HepG2 (cell line): ENCODE results near the gene OS9. TPM values are rescaled to one million over a fixed set of nuclear protein-coding genes. Genes with fewer than 3 reads are reported as not detected.
A peak's percentile ranks its signal among the peaks of the same experiment; 100 is the strongest.

Source experiments
- CHCHD3 ChIP-seq: sonication (generic); formaldehyde crosslinking; IDR thresholded peaks from 2 replicates; pipeline ENCODE4 v1.8.0; 2022; ENCODE audit warnings: mild to moderate bottlenecking, missing genetic modification reagents, moderate library complexity
- IKZF1 ChIP-seq: fragments of 450-650 bp; IDR thresholded peaks from 2 replicates; pipeline ENCODE4 v1.7.1; 2016
- KDM1A ChIP-seq: IDR thresholded peaks from 2 replicates; pipeline ENCODE4 v1.6.1; 2016; ENCODE audit warnings: missing compliant biosample characterization
- MEIS2 ChIP-seq: sonication (generic); formaldehyde crosslinking; IDR thresholded peaks from 2 replicates; pipeline ENCODE4 v1.9.0; 2021; ENCODE audit warnings: mild to moderate bottlenecking, missing genetic modification reagents
- NR2F6 ChIP-seq, 2 experiments: IDR thresholded peaks; 2 replicates each; pipeline ENCODE4 v1.6.1; 2016; ENCODE audit warnings: antibody characterized with exemption in 1 of 2, mild to moderate bottlenecking in 1 of 2
- SAP130 ChIP-seq: IDR thresholded peaks from 2 replicates; pipeline ENCODE4 v1.6.1; 2016; ENCODE audit warnings: low read depth
- SP140L ChIP-seq: sonication (generic); formaldehyde crosslinking; IDR thresholded peaks from 2 replicates; pipeline ENCODE4 v1.4.0; 2020; ENCODE audit warnings: missing genetic modification reagents, borderline replicate concordance
- SP5 ChIP-seq: IDR thresholded peaks from 2 replicates; pipeline ENCODE4 v1.6.1; 2016; ENCODE audit warnings: low read depth, borderline replicate concordance
- SSRP1 ChIP-seq: IDR thresholded peaks from 2 replicates; pipeline ENCODE4 v1.6.1; 2016; ENCODE audit warnings: control low read depth
- WIZ ChIP-seq: sonication (generic); formaldehyde crosslinking; IDR thresholded peaks from 2 replicates; pipeline ENCODE4 v1.5.1; 2020; ENCODE audit warnings: mild to moderate bottlenecking, missing genetic modification reagents
- ZNF552 ChIP-seq: sonication (generic); formaldehyde crosslinking; IDR thresholded peaks from 2 replicates; pipeline ENCODE4 v1.9.0; 2022; ENCODE audit warnings: missing genetic modification reagents, mild to moderate bottlenecking, borderline replicate concordance
- ZNF558 ChIP-seq: sonication (generic); formaldehyde crosslinking; IDR thresholded peaks from 2 replicates; pipeline ENCODE4 v1.9.0; 2022; ENCODE audit warnings: mild to moderate bottlenecking, missing genetic modification reagents, borderline replicate concordance
- ZNF703 ChIP-seq: sonication (generic); formaldehyde crosslinking; IDR thresholded peaks from 2 replicates; pipeline ENCODE4 v1.5.1; 2020; ENCODE audit warnings: missing genetic modification reagents, mild to moderate bottlenecking, moderate library complexity, borderline replicate concordance
- ZNF773 ChIP-seq: sonication (generic); formaldehyde crosslinking; IDR thresholded peaks from 2 replicates; pipeline ENCODE4 v1.4.0; 2020; ENCODE audit warnings: missing genetic modification reagents, borderline replicate concordance
- ZNF777 ChIP-seq: sonication (generic); formaldehyde crosslinking; IDR thresholded peaks from 2 replicates; pipeline ENCODE4 v1.4.0; 2020; ENCODE audit warnings: missing genetic modification reagents
- ZSCAN22 ChIP-seq: sonication (generic); formaldehyde crosslinking; IDR thresholded peaks from 2 replicates; pipeline ENCODE4 v1.4.0; 2020; ENCODE audit warnings: mild to moderate bottlenecking, missing genetic modification reagents
- polyA plus RNA-seq, 8 experiments: library from polyadenylated mRNA; depleted of rRNA in 3 of 8; stranded (reverse) in 7 of 8; unstranded in 1 of 8; fragments of >200 nt; fragmentation: Illumina TruSeq in 4 of 8; extraction: Trizol in 4 of 8; gene quantifications; 2 replicates each; pipeline versions ENCODE4 v1.2.1 to v1.2.3, GENCODE V29; 2011 to 2016; ENCODE audit warnings: low read depth in 4 of 8, missing spikeins in 1 of 8, mixed read lengths in 1 of 8; ENCODE audit not compliant: insufficient read depth in 1 of 8
- total RNA-seq, 5 experiments: library from RNA; depleted of rRNA; stranded (reverse); fragments of >200 nt; fragmentation: Illumina TruSeq; extraction: Trizol; gene quantifications; 2 replicates each; pipeline ENCODE4 v1.2.3, GENCODE V29; 2016; ENCODE audit warnings: low read depth in 1 of 5
- TF ChIP-seq, protein P1 (sequence below): IDR thresholded peaks from 2 replicates; pipeline ENCODE4 v1.6.1; 2016; ENCODE audit warnings: low read depth, missing genetic modification reagents, missing compliant biosample characterization
- TF ChIP-seq, protein P2 (sequence below): sonication (generic); formaldehyde crosslinking; IDR thresholded peaks from 2 replicates; pipeline ENCODE4 v1.4.0; 2020; ENCODE audit warnings: missing genetic modification reagents
- TF ChIP-seq, protein P3 (sequence below): sonication (generic); formaldehyde crosslinking; conservative IDR thresholded peaks from 2 replicates; pipeline ENCODE4 v1.4.0; 2020; ENCODE audit warnings: mild to moderate bottlenecking, missing genetic modification reagents, moderate library complexity

Gene OS9
- total and polyA plus RNA-seq, 2 of the 13 experiments (the other 11 are each of a cell fraction or from before 2014, with no cell fraction given) = 156 to 206 TPM

DNA sequence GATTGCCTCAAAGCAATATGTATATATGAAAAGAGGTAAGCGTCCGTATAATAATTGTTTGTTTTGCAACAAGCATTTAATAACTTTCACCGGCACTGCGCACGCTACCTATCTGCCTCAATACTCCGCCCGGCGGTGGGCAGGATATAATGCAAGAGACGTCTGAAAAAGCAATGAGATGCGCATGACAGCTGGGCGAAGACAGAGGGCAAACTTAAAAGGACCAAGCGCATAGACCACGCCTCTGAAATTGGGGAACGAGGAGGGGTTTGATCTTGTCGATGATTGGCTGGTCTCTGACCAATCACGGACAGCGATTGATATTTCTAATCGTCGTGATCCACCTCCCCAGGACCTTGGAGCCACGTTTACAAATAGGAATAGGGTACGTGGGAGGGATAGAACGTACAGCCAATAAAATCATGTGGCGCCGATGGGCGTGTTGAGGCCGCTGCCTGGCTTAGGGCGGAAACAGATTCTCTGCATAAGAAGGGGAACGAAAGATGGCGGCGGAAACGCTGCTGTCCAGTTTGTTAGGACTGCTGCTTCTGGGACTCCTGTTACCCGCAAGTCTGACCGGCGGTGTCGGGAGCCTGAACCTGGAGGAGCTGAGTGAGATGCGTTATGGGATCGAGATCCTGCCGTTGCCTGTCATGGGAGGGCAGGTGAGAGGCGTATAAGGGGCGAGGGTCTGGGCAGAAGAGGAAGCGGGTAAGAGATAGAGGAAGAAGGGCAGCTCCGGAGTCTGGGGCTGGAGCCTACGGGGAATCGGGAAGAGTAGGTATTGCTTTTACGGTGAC, at the start of gene OS9 (continued):
- TF ChIP-seq, protein P1, sequence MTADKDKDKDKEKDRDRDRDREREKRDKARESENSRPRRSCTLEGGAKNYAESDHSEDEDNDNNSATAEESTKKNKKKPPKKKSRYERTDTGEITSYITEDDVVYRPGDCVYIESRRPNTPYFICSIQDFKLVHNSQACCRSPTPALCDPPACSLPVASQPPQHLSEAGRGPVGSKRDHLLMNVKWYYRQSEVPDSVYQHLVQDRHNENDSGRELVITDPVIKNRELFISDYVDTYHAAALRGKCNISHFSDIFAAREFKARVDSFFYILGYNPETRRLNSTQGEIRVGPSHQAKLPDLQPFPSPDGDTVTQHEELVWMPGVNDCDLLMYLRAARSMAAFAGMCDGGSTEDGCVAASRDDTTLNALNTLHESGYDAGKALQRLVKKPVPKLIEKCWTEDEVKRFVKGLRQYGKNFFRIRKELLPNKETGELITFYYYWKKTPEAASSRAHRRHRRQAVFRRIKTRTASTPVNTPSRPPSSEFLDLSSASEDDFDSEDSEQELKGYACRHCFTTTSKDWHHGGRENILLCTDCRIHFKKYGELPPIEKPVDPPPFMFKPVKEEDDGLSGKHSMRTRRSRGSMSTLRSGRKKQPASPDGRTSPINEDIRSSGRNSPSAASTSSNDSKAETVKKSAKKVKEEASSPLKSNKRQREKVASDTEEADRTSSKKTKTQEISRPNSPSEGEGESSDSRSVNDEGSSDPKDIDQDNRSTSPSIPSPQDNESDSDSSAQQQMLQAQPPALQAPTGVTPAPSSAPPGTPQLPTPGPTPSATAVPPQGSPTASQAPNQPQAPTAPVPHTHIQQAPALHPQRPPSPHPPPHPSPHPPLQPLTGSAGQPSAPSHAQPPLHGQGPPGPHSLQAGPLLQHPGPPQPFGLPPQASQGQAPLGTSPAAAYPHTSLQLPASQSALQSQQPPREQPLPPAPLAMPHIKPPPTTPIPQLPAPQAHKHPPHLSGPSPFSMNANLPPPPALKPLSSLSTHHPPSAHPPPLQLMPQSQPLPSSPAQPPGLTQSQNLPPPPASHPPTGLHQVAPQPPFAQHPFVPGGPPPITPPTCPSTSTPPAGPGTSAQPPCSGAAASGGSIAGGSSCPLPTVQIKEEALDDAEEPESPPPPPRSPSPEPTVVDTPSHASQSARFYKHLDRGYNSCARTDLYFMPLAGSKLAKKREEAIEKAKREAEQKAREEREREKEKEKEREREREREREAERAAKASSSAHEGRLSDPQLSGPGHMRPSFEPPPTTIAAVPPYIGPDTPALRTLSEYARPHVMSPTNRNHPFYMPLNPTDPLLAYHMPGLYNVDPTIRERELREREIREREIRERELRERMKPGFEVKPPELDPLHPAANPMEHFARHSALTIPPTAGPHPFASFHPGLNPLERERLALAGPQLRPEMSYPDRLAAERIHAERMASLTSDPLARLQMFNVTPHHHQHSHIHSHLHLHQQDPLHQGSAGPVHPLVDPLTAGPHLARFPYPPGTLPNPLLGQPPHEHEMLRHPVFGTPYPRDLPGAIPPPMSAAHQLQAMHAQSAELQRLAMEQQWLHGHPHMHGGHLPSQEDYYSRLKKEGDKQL = no peak
- no peak for TF ChIP-seq ZNF558
- 0 out of 2 replicates have a peak, but pooled peaks have one; percentile 26 for TF ChIP-seq ZNF777 (CRISPR knock-in tag)
- no peak; the same call in none of the 2 replicates for TF ChIP-seq MEIS2 (CRISPR knock-in tag)
- no peak for TF ChIP-seq IKZF1
- no peak; the same call in 1 of the 2 replicates for TF ChIP-seq NR2F6 (IDR thresholded peaks at IDR 0.05)
- no peak for TF ChIP-seq NR2F6 (CRISPR knock-in tag; IDR thresholded peaks at IDR 0.05)
- TF ChIP-seq KDM1A (CRISPR knock-in tag) = no peak
- TF ChIP-seq ZNF773 (CRISPR knock-in tag) = no peak
- peak; percentile 98 for TF ChIP-seq SAP130 (CRISPR knock-in tag)
- TF ChIP-seq WIZ = no peak
- TF ChIP-seq, protein P2, sequence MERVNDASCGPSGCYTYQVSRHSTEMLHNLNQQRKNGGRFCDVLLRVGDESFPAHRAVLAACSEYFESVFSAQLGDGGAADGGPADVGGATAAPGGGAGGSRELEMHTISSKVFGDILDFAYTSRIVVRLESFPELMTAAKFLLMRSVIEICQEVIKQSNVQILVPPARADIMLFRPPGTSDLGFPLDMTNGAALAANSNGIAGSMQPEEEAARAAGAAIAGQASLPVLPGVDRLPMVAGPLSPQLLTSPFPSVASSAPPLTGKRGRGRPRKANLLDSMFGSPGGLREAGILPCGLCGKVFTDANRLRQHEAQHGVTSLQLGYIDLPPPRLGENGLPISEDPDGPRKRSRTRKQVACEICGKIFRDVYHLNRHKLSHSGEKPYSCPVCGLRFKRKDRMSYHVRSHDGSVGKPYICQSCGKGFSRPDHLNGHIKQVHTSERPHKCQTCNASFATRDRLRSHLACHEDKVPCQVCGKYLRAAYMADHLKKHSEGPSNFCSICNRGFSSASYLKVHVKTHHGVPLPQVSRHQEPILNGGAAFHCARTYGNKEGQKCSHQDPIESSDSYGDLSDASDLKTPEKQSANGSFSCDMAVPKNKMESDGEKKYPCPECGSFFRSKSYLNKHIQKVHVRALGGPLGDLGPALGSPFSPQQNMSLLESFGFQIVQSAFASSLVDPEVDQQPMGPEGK = peak; percentile 31; the same call in 1 of the 2 replicates
- TF ChIP-seq SP140L (CRISPR knock-in tag) = no peak
- no peak for TF ChIP-seq ZSCAN22 (CRISPR knock-in tag)
- peak; percentile 58; the same call in 1 of the 2 replicates for TF ChIP-seq SP5 (CRISPR knock-in tag)
- TF ChIP-seq SSRP1 = no peak
- TF ChIP-seq ZNF703 (CRISPR knock-in tag) = no peak
- TF ChIP-seq, protein P3, sequence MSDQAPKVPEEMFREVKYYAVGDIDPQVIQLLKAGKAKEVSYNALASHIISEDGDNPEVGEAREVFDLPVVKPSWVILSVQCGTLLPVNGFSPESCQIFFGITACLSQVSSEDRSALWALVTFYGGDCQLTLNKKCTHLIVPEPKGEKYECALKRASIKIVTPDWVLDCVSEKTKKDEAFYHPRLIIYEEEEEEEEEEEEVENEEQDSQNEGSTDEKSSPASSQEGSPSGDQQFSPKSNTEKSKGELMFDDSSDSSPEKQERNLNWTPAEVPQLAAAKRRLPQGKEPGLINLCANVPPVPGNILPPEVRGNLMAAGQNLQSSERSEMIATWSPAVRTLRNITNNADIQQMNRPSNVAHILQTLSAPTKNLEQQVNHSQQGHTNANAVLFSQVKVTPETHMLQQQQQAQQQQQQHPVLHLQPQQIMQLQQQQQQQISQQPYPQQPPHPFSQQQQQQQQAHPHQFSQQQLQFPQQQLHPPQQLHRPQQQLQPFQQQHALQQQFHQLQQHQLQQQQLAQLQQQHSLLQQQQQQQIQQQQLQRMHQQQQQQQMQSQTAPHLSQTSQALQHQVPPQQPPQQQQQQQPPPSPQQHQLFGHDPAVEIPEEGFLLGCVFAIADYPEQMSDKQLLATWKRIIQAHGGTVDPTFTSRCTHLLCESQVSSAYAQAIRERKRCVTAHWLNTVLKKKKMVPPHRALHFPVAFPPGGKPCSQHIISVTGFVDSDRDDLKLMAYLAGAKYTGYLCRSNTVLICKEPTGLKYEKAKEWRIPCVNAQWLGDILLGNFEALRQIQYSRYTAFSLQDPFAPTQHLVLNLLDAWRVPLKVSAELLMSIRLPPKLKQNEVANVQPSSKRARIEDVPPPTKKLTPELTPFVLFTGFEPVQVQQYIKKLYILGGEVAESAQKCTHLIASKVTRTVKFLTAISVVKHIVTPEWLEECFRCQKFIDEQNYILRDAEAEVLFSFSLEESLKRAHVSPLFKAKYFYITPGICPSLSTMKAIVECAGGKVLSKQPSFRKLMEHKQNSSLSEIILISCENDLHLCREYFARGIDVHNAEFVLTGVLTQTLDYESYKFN = no peak; the same call in 1 of the 2 replicates
- 0 out of 2 replicates have a peak, but pooled peaks have one; percentile 52 for TF ChIP-seq CHCHD3 (CRISPR knock-in tag)
- no peak for TF ChIP-seq ZNF552 (CRISPR knock-in tag)
